Islet precursor cell (in vitro differentiated cells): ENCODE data around the gene TLX3.
A peak's percentile ranks its signal among the peaks of the same experiment; 100 is the strongest.

Source experiments
- DNase-seq: peaks from one replicate; pipeline ENCODE4 v3.0.0-alpha.2; 2018

The TLX3 gene

DNA sequence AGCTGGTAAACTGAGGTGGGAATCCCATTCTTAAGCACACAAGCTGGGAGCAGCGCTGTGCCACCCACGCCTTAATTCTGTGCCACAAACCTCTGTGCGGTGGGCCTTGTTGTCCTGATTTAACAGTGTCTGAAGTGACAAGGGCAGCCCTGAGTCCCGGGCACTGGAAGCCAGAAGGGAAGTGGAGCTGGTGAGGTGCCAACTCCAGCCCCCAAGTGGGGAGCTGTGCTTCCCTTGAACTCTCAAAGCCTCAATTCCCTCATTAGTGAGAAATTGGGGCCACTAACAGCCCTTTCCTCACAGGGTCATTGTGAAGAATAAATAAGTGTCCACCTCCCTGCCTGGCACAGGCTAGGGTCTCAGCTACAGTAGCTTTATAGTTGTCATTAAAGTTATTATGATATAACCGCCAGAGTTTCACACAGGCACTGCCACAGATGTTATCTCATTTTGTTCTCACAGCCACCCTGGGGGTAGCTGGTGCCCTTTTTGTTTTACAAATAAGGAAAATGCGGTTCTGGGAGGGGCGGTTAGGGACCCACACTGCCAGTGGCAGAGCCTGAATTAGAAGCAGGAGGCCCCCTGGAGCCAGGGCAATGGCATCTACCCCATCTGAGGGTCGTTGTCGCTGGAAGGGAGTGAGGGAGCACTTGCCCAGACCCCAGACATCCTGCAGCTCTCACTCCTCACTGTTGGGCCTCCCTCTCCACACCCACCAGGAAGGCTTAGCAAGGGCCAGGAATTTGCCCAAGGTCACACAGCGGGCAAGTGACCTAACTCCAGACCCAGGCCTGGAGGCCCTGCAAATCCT, 2.1 kb upstream of the TLX3 start:
- peak; percentile 50 for DNase-seq

DNA sequence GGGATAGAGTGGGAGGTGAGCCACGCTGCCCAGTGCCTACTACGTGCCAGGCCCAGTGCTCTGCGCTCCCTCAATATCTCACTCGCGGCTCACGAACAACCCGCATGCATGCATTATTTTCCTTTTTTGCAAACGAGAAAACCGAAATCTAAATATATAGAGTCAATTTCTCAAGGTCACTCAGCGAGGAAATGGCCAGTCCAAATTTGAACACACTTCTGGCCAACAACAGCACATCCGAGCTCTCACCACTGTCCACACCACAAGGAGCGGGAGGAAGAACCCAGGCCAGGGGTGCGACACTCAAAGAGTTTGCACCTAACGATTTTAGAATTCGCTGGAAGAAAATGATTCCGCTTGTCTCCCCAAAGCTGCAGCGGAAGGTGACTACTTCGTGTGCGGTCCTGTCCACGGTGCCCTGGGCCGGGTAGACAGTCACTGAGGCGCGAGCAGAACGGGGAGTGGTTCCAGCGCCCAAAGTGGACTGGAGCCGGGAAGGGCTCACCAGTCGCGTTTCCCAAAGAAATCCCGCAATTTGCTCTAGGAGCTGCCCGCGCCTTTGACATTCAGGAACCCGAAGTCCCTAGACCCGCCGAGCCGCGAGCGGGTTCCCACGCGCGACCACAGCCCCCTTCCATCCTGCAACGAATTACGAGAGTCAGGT, 1.1 kb upstream of the TLX3 start:
- DNase-seq, result no peak

DNA sequence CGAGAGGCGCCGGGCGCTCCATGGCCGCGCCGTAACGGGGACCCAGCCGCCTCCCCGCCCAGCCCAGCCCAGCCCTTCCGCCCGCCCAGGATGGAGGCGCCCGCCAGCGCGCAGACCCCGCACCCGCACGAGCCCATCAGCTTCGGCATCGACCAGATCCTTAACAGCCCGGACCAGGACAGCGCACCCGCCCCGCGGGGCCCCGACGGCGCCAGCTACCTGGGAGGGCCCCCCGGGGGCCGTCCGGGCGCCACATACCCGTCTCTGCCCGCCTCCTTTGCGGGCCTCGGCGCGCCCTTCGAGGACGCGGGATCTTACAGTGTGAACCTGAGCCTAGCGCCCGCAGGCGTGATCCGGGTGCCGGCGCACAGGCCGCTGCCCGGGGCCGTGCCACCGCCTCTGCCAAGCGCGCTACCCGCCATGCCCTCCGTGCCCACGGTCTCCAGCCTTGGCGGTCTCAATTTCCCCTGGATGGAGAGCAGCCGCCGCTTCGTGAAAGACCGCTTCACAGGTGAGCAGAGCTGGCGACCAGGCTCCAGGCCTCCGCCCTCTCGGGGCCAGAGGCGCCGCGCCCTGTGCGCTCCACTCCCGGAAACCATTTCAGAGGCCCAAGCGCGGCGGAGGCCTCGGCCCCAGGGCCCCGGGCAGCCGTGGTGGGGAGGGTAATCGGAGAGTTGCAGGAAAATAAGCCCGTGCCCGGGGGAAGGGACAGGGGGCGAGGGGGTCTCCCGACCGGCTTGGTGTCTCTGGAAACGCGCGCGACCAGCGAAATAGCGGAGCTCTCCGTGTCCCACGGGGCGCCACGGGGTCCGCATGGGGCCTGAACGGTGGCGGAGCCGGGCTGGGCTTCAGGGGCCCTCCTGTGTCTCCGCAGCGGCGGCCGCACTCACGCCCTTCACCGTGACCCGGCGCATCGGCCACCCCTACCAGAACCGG, 496 bp downstream of the TLX3 start:
- DNase-seq, result peak; percentile 53

DNA sequence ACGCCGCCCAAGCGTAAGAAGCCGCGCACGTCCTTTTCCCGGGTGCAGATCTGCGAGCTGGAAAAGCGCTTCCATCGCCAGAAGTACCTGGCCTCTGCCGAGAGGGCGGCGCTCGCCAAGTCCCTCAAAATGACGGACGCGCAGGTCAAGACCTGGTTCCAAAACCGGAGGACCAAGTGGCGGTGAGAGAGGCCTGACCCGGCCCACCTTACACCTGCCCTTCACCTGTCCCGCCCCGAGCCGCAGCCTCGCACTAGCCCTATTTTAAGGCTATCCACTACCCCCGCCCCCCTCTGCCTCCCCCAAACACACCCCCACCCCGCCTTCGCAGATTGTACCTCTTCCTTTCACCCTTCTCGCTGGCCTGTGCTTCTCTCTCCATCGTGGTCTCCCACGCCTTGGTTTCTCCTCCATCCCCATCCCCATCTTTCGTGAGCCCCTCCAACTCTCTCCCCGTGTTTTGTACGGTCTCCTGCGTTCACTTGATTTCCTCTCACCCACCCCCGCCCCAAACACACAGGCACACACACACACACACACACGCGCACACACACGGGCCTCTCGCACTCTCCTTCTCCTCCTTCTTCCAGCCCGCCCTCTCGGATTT, 1.3 kb downstream of the TLX3 start:
- DNase-seq, result peak; percentile 74

GRCh38 chr5:171310819-171311321, 1.8 kb downstream of the TLX3 start:
- no peak for DNase-seq

DNA sequence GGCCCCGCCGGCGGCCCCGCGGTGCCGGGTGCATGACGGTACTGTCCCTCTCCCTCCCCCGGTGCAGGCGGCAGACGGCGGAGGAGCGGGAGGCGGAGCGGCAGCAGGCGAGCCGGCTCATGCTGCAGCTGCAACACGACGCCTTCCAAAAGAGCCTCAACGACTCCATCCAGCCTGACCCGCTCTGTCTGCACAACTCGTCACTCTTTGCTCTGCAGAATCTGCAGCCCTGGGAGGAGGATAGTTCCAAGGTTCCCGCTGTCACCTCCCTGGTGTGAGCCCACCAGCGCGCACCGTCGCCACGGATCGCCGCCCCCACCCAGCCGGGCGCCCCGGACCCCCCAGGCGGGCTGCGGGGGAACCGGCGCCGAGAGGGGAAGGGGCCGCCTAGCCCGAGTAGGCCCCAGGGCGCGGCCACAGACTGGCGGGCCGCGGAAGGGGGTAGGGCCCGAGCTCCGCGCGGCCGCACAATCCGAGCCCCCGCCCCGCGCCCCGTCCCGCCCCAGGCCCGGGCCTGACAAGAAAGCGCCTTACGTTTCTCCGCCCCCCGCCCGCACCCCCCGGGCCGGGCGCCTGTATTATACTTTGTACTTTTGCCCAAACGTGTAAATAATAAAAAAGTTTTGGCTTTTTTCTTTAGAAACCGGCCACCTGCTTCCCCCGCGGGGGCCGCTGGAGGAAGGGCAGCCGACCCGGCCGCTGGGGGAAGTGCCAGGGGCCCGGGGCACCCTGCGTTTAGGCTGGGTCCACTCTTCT, 2.5 kb downstream of the TLX3 start:
- peak; percentile 74 for DNase-seq

- peak; percentile 65 for DNase-seq
These were observed 3.3 kb downstream of the TLX3 start for GRCh38 chr5:171312129-171312974.

GRCh38 chr5:171313481-171314206, 4.6 kb downstream of the TLX3 start:
- DNase-seq, result peak; percentile 44

- peak; percentile 65 for DNase-seq
These were observed 5.8 kb downstream of the TLX3 start for GRCh38 chr5:171314728-171315385.

- peak; percentile 54 for DNase-seq
These were observed 6.4 kb downstream of the TLX3 start for GRCh38 chr5:171315386-171315891.

- DNase-seq, result no peak
These were observed 6.8 kb downstream of the TLX3 start for GRCh38 chr5:171315925-171316257.

GRCh38 chr5:171316258-171317121, 7.4 kb downstream of the TLX3 start:
- DNase-seq, result peak; percentile 67

DNA sequence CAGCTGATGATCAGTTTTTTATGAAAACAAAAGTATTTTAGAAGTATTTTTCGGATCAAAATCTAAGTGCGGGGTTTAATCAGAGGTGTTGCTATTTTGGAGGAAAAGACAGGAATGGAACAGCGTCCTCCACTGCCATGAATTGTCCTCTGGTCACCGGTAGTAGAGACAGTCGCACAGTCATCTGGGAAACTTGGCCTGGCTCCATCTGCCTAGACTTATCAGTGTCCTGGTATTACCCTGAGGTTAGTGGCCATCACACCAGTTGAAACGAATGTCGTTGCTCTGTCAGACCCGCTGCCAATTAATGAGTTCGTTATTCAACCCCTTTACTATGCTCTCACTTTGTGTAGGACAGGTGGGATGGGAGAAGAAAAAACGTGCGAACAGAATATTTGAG, 8.2 kb downstream of the TLX3 start:
- DNase-seq, result peak; percentile 29

DNA sequence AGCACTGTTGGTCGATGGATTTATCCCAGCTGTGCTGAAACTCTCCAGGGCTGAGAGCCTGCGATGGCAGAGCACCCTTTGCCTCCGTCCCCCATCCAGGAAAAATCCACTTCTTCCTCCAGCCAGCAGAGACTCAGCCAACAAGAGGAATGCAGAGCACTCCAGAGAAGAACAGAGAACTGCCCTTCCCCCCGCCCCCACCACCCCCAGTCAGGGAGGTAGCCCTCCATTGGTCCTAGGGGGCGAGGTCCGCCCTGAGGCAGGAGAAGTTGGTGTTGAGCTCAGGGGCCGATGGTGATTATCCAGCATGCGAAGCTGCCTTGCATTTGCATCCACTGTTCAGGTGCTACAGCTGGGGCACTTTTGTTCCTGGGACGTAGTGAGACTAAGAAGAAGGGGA, 9.0 kb downstream of the TLX3 start:
- peak; percentile 60 for DNase-seq

- DNase-seq, result peak; percentile 52
These were observed 12.4 kb downstream of the TLX3 start for GRCh38 chr5:171321447-171321846.

DNA sequence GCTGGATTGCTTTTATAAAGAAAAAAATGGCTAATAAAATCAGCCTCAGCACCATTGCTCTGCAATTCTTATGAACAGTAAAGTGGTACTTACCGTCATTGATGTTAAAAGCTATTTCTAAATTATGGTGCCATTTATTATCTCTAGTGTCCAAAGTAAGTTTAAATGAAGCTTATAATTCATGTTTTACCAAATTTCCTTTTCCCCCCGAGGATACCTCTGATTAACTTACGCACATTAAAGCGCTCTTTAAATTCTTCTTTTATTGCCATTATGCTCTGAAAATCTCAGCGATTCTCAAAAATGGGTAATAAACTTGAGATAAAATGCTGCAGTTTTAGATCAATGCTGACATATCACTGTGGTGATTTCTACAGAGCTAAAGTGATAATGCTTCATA, 13.5 kb downstream of the TLX3 start:
- DNase-seq, result no peak

GRCh38 chr5:171323007-171323406, 14.0 kb downstream of the TLX3 start:
- no peak for DNase-seq

DNA sequence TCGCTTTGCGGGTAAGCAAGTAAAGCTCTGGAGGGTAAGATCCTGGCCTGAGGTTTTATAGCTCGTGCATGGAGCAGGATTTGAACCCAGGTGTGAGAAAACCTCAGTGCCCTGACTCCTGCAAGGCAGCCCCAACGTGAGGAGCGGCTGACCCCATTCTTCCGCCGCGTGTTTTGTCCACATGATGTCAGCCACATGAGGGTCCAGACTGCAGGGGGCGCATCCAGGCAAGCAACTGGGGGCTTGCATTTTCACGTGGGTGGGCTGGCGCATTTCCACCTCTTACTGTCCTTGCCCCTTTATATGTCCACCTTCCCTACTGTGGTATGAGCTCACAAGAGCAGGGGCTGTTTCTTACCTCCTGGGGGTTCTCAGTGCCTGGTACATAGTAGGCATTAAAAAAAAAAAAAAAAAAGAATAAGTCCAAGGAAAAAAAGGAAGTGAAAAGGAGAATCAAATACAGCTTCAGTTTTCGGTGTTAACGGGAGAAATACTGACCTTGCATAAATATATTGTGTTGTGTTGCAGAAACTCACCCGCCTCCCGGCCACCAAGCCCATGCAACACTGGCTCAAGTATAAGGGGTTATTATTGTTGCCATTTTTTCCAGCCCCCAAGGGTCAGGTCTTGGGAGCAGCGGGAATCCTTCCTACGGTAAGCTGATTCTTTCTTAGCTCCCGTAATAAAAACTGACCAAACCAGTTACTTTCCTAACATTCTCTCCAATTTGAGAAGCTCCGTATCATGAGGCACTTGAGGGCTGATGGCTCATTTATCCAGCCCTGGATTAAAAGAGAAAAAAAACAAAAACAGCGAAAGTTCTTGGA, 15.0 kb downstream of the TLX3 start:
- DNase-seq, result peak; percentile 25
